22Rv1 (cell line): Measurements from ENCODE around the gene SEC63.
A peak's percentile ranks its signal among the peaks of the same experiment; 100 is the strongest.
"Not testable (repeated sequence)": the region's sequence is repeated elsewhere in the genome, so short reads cannot be mapped to it uniquely, and the experiment has no call there.

ENCODE experiments used
- H3K27ac ChIP-seq: fragments of 450-650 bp; 2 replicates; pipeline ENCODE4 v1.5.1; 2017
- CTCF ChIP-seq: fragments of 450-650 bp; IDR thresholded peaks from 2 replicates; pipeline ENCODE4 v1.5.1; 2017; ENCODE audit warnings: mild to moderate bottlenecking
- ZFX ChIP-seq: fragments of 450-650 bp; IDR thresholded peaks from 2 replicates; pipeline ENCODE4 v1.6.1; 2017; ENCODE audit warnings: antibody characterized with exemption, borderline replicate concordance

Gene SEC63

GRCh38 chr6:107956586-107957307 lies 1.3 kb downstream of the SEC63 start:
- TF ChIP-seq ZFX (no peak), CTCF (no peak)
- peak overlapping the region; percentile 84 for H3K27ac ChIP-seq

GRCh38 chr6:107956181-107956580 lies 1.8 kb downstream of the SEC63 start:
- TF ChIP-seq CTCF (no peak), ZFX (no peak)
- H3K27ac ChIP-seq: peak overlapping the region; percentile 84; the same call in 1 of the 2 replicates

- H3K27ac ChIP-seq: peak overlapping the region; percentile 25
Measured at GRCh38 chr6:107953858-107954414, 4.1 kb downstream of the SEC63 start.

GRCh38 chr6:107943626-107944439 lies 14.2 kb downstream of the SEC63 start:
- TF ChIP-seq ZFX (no peak), CTCF (no peak)
- no peak overlapping the region for H3K27ac ChIP-seq

DNA sequence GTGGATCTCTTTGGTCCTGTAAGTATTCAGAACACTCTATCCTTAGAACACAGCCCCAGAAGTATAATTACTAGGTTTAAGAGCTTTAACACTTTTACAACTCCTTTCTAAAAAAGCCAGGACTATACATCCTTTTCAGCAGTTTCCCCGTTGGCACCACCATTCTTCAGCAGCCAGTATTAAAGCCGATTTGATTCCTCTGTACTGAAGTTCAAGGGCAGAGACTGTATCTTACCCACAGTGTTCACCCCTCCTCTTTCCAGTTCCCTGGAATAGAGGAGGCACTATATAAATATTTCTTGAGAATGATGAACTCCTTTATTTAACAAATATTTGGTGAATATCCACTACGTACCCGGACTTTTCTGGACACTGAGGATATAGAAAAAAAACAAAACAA lies 15.9 kb downstream of the SEC63 start:
- TF ChIP-seq CTCF: no peak
- no peak for TF ChIP-seq ZFX
- no peak overlapping the region for H3K27ac ChIP-seq

DNA sequence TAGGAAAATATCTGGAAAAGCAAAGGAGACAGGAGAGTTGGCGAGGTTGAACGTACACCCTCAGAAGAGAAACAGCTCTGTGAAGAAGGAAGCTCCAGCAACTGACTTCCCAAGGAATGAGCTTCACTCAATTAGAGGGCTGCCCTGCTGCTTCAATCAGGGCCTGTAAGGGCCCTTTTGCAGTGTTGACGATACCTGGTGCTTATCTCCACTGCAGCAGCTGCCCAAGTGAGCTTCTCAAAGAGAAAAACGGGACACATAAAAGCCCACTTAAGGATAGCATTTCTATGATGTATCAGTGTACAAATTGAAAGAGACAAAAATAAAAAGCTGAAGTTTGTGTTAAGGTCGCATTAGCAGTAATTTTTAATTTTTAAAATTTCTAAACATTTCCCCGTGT lies 16.4 kb downstream of the SEC63 start:
- TF ChIP-seq CTCF (no peak), ZFX (no peak)
- H3K27ac ChIP-seq: no peak overlapping the region

GRCh38 chr6:107941199-107941598 lies 16.8 kb downstream of the SEC63 start:
- H3K27ac ChIP-seq: no peak overlapping the region
- TF ChIP-seq ZFX (no peak), CTCF (no peak)

DNA sequence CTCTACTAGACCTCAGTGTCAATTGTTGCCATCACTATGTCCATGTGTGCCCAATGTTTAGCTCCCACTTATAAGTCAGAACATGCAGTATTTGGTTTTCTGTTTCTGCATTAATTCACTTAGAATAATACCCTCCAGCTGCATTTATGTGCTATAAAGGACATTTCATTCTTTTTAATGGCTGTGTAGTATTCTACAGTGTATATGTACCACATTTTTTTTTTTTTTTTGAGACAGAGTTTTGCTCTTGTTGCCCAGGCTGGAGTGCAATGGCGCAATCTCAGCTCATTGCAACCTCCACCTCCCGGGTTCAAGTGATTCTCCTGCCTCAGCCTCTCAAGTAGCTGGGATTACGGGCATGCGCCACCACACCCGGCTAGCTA lies 21.1 kb downstream of the SEC63 start:
- H3K27ac ChIP-seq: not testable (repeated sequence)
